Right cardiac atrium (tissue), 5 donors: ENCODE measurements around the gene SMO. TPM values are rescaled to one million over a fixed set of nuclear protein-coding genes. Genes with fewer than 3 reads are reported as not detected.
"Not testable (repeated sequence)": the region's sequence is repeated elsewhere in the genome, so short reads cannot be mapped to it uniquely, and the experiment has no call there.

Experiments used
- ATAC-seq, 2 donors: fragments of 200-7000 bp; cut with Tn5 transposase; one replicate each; pipeline versions ENCODE4 v1.8.0 to v1.9.1; 2020; ENCODE audit warnings: moderate library complexity in 2 of 2, mild to moderate bottlenecking in 1 of 2
- DNase-seq, 3 donors: peaks; one replicate each; pipeline ENCODE4 v3.0.0-alpha.2; 2020
- H3K27ac ChIP-seq: one replicate; pipeline ENCODE4 v1.5.1; 2013; ENCODE audit warnings: mild to moderate bottlenecking, low read length, control low read depth, moderate library complexity
- H3K27me3 ChIP-seq: one replicate; pipeline ENCODE4 v1.6.1; 2013; ENCODE audit not compliant: control insufficient read depth, insufficient read depth
- H3K4me1 ChIP-seq: one replicate; pipeline ENCODE4 v1.6.1; 2013; ENCODE audit warnings: low read length; ENCODE audit not compliant: control insufficient read depth, insufficient read depth
- H3K4me3 ChIP-seq: one replicate; pipeline ENCODE4 v1.5.1; 2013; ENCODE audit warnings: low read length, control low read depth
- H3K9me3 ChIP-seq: one replicate; pipeline ENCODE4 v1.6.1; 2013; ENCODE audit warnings: low read length; ENCODE audit not compliant: control insufficient read depth
- WGBS: extraction: QIAGEN DNeasy Blood & Tissue Kit; methylation state at CpG from one replicate; pipeline ENCODE4 v1.1.7; 2013; 5-methylcytosine and 5-hydroxymethylcytosine counted together
- intact Hi-C, 4 donors: fragments of 100-400 bp; cut with DNase I; formaldehyde crosslinking; loops; one replicate each; pipeline versions ENCODE4 v1.11.0 to v1.14.0; 2022 to 2023
- polyA plus RNA-seq: library from polyadenylated mRNA; stranded (reverse); fragments of 200-250 nt; gene quantifications from one replicate; pipeline ENCODE4 v1.2.3, GENCODE V29; 2013
- total RNA-seq, 4 donors: library from RNA; stranded (reverse); fragmentation: NEBNext Ultra II Directional; extraction: Animal tissue kit (Norgen Biotek cat#: 25700); gene quantifications; one replicate each; pipeline ENCODE4 v1.2.1, GENCODE V29; 2021
- donor health status: healthy with polysubstance abuse.
- donor health status: DM: no; HTN: yes; CAD: no.
- donor health status: DM: no; HTN: no; CAD: no.
- donor health status: DM: no; HTN: yes; CAD: no; lungs with severe emphysema.
- donor health status: DM: yes; HTN: yes; CAD: no.

SMO gene
- total and polyA plus RNA-seq, 5 donors = 4.9 to 12.6 (median 8.7) TPM

DNA sequence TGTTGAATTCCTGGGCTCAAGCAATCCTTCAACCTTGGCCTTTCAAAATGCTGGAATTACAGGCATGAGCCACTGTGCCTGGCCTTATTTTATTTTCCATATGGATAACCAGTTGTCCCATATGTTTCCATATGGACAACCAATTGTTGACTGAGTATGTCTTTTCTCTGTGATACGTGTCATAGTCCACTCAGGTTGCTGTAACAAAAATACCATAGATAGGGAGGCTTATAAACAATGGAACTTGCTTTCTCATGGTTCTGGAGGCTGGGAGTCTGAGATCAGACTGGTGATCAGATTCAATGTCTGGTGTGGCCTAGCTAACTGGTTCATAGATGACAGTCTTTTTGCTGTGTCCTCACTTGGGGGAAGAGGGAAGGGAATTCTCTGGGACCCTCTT lies 55.8 kb downstream of the SMO start:
- 94% methylated on average over 1 of the region's 1 CpG for WGBS
- intact Hi-C loops = no loop called here
- no peak for DNase-seq

DNA sequence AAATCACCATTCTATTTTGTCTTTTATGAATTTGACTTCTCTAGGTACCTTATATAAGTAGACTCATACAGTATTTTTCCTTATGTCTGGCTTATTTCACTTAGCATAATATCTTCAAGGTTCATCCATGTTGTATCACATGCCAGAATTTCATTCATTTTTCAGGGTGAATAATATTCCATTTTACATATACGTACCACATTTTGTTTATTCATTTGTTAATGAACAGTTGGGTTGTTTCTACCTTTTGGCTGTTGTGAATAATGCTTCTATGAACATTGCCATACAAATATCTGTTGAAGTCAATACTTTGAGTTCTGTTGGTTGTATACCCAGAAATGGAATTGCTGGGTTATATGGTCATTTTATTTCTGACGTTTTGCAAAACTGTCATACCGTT lies 57.1 kb downstream of the SMO start:
- ATAC-seq (no peak), DNase-seq (no peak)
- WGBS = 94% methylated on average over 3 of the region's 3 CpGs
- no peak overlapping the region for H3K27ac ChIP-seq
- no peaks in the 10 kb centered on the region for H3K27me3 ChIP-seq
- H3K9me3 ChIP-seq = no peaks in the 10 kb centered on the region
- H3K4me3 ChIP-seq = no peak overlapping the region
- H3K4me1 ChIP-seq = no peaks in the 10 kb centered on the region
- intact Hi-C loops = no loop called here

More for the DNA sequence above, 55.8 kb downstream of the SMO start:
- Histone ChIP-seq H3K27me3 (no peaks in the 10 kb centered on the region), H3K4me3 (no peak overlapping the region), H3K27ac (no peak overlapping the region), H3K4me1 (no peaks in the 10 kb centered on the region), H3K9me3 (no peaks in the 10 kb centered on the region)
- no peak for ATAC-seq

DNA sequence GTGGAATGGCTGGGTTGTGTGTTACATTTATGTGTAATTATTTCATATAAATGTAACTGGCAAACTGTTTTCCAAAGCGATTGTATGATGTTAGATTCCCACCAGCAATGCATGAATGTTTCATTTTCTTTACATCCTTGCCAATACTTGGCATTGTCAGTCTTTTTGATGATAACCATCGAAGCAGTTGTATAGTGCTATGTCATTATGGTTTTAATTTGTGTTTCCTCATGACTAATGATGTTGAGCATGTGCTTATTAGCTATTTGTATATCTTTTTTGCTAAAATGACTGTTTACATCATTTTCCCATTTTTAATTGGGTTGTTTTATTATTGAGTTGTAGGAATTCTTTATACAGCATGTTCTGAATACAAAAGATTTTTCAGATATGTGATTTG lies 58.7 kb downstream of the SMO start:
- Histone ChIP-seq H3K4me1 (no peaks in the 10 kb centered on the region), H3K4me3 (no peak overlapping the region), H3K27ac (no peak overlapping the region), H3K9me3 (no peaks in the 10 kb centered on the region), H3K27me3 (no peaks in the 10 kb centered on the region)
- 73% methylated on average over 2 of the region's 2 CpGs for WGBS
- ATAC-seq (no peak), DNase-seq (no peak)
- intact Hi-C loops = no loop called here

DNA sequence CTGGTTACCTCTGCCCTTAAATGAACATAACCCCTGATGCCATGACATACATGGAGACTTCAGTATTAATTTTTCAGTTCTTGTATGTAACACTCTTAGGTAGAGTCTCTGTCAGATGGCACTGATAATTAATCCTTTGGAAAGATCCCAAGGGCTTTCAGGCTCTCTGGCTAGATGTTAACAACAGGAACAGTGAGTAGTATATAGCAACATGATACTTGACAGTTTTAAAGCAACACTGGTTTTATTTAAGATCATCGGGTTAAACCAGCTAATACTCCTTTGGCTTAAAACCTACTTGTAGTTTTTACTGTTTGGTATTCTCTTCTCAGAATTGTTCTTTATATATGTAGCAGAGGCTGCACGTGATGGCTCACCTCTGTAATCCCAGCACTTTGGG lies 63.7 kb downstream of the SMO start:
- Histone ChIP-seq H3K4me3 (no peak overlapping the region), H3K4me1 (no peaks in the 10 kb centered on the region), H3K9me3 (no peaks in the 10 kb centered on the region), H3K27me3 (no peaks in the 10 kb centered on the region), H3K27ac (no peak overlapping the region)
- DNase-seq = no peak
- intact Hi-C loops = no loop called here
- 83% methylated on average over 2 of the region's 2 CpGs for WGBS
- no peak for ATAC-seq

DNA sequence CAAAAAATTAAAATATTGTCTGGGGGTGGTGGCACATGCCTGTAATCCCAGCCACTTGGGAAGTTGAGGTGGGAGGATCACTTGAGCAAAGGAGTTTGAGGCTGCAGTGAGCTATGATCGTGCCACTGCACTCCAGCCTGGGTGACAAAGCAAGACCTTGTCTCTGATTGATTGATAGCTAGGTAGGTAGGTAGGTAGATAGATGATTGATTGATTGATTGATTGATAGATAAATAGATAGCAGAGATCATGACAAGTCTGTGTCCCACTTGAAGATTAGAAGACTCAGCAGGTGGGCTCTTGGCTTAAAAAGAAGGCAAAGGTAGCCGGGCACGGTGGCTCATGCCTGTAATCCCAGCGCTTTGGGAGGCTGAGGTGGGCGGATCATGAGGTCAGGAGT lies 64.2 kb downstream of the SMO start:
- H3K4me1 ChIP-seq, H3K9me3 ChIP-seq, H3K4me3 ChIP-seq, DNase-seq, ATAC-seq, H3K27ac ChIP-seq, intact Hi-C loops, H3K27me3 ChIP-seq: not testable (repeated sequence)
- 91% methylated on average over 5 of the region's 5 CpGs for WGBS

DNA sequence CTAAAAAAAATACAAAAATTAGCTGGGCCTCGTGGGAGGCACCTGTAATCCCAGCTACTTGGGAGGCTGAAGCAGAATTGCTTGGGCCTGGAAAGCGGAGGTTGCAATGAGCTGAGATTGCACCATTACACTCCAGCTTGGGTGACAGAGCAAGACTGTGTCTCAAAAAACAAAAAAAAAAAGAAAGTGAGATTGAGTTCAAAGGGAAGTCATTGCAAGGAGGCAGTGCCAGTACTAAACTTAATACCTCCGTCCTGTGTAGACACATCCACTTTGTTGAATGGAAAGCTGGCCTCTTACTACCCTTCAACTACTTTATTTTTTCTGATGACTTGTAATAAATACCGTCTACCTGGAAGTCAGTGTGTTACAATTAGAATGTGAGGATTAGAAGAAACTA lies 67.4 kb downstream of the SMO start:
- Histone ChIP-seq H3K4me1 (no peaks in the 10 kb centered on the region), H3K27me3 (no peaks in the 10 kb centered on the region), H3K27ac (no peak overlapping the region), H3K4me3 (no peak overlapping the region), H3K9me3 (no peaks in the 10 kb centered on the region)
- DNase-seq = no peak
- 93% methylated on average over 4 of the region's 4 CpGs for WGBS
- no peak for ATAC-seq
- intact Hi-C loops = no loop called here

DNA sequence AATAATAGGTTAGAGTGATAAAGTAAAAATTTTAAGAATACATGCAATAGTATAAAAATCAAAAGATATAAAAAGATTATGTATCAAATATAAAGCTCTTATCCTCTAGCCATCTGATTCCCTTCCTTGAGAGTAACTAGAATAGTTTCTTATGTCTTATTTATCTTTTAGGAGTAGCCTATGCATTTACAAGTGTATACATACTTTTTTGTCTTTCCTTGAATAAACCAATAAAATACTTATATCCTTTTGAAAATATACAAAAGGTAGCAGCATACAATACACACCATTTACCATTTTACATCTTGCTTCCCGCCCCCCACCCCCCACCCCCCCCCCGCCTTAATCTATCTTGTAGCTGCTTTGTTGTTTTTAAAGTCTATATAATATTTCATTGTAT lies 67.8 kb downstream of the SMO start:
- ATAC-seq = no peak

DNA sequence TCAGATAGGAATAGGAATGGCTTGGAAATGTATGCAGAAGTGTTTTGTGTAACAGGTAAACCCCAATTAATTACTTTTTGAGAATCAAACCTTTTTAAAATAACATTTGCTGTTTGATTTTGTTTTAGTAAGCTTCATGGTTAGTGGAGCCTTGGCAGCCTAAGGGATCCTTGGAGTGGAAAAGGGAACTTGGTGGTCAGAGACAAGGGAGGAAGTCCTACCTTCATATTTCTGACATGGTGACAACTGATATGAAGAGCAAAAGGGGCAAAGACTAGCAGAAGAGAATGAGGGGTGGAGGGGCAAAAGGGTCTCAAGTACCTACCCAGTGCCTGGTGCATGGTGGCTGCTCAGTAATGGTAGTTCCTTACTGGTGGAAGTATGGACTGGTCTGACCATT lies 68.7 kb downstream of the SMO start:
- no peak for DNase-seq
- intact Hi-C loops = no loop called here
- Histone ChIP-seq H3K4me3 (no peak overlapping the region), H3K27ac (no peak overlapping the region), H3K27me3 (no peaks in the 10 kb centered on the region), H3K4me1 (no peaks in the 10 kb centered on the region), H3K9me3 (no peaks in the 10 kb centered on the region)
- ATAC-seq = no peak

More for the DNA sequence above, 67.8 kb downstream of the SMO start:
- H3K9me3 ChIP-seq = no peaks in the 10 kb centered on the region
- intact Hi-C loops = no loop called here
- H3K4me3 ChIP-seq = no peak overlapping the region
- H3K27me3 ChIP-seq = no peaks in the 10 kb centered on the region
- WGBS = 94% methylated on average over 2 of the region's 2 CpGs
- no peaks in the 10 kb centered on the region for H3K4me1 ChIP-seq
- H3K27ac ChIP-seq = no peak overlapping the region
- DNase-seq = no peak

DNA sequence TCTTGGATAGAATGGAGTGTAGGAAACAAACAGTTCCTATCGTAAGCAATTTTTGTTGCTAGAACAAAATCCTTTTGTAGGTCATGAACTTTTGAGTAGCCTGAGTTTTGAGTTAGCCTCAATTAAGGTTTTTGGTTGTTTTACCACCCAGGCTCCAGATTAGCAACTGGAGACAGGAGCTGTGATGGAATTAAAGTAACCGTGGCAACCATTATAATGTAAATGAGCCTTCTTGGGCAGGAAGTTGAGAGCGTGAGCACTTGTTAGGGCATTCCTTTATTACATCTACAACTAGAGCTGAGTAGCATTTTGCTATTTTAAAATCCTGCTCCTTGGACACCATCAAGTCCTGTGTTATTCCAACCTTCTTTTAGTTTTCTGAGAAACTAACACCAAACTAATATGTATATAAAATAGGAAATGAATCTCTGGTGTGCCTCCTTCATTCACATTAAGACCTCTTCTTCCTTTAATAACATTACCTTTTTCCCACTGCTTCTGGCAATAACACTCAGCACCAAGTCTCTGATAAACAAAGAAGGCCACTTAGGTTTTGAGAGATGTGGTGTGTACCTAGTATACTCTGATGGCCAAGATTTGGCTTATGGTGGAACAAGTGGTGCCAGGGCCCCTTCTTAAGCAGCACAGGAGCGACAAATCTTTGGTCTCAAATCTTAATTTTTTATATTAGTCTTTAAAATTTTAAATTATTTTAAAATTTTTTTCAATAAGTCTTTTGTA lies 70.4 kb downstream of the SMO start:
- H3K9me3 ChIP-seq = no peaks in the 10 kb centered on the region
- no peaks in the 10 kb centered on the region for H3K27me3 ChIP-seq
- DNase-seq = no peak
- intact Hi-C loops = no loop called here
- H3K4me3 ChIP-seq = no peak overlapping the region
- H3K27ac ChIP-seq = no peak overlapping the region
- WGBS = 74% methylated on average over 4 of the region's 4 CpGs
- ATAC-seq = peak in 1 of 2 donors; percentile 48
- no peaks in the 10 kb centered on the region for H3K4me1 ChIP-seq

DNA sequence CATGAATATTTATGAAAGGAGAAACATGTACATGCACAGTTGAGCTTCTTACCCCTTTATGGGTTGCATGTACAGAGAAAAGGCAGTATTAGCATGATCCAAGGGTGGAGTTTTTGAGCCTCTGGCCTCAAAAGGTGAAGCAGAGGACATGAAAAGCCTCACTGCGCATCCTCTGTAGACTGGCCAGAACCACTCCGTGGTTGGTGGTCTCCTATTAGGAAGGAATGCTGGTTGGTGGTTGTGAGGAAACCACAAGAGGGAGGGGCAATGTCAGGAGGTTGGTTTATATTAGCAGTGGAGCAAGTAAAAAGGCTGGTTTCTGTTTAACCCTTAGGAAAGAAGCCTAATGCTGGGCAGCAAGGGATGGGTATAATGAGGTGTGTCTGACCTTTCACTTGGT lies 73.9 kb downstream of the SMO start:
- no peak for DNase-seq
- WGBS = 83% methylated on average over 2 of the region's 2 CpGs
- H3K4me1 ChIP-seq = no peaks in the 10 kb centered on the region
- H3K4me3 ChIP-seq = no peak overlapping the region
- intact Hi-C loops = no loop called here
- no peaks in the 10 kb centered on the region for H3K9me3 ChIP-seq
- no peaks in the 10 kb centered on the region for H3K27me3 ChIP-seq
- H3K27ac ChIP-seq = no peak overlapping the region
- no peak for ATAC-seq
